GM10266 (cell line): ENCODE results near the gene GAB2.
"Not testable (repeated sequence)": the region's sequence is repeated elsewhere in the genome, so short reads cannot be mapped to it uniquely, and the experiment has no call there.

Source experiments
- DNase-seq: peaks from one replicate; pipeline ENCODE4 v3.0.0; 2012; ENCODE audit errors: extremely low spot score
- TF ChIP-seq, protein P1 (sequence below): IDR thresholded peaks from 2 replicates; pipeline ENCODE4 v1.5.1; 2012; ENCODE audit warnings: mild to moderate bottlenecking, low read depth; ENCODE audit not compliant: control insufficient read depth, insufficient read depth; ENCODE audit errors: missing control alignments

Gene GAB2

DNA sequence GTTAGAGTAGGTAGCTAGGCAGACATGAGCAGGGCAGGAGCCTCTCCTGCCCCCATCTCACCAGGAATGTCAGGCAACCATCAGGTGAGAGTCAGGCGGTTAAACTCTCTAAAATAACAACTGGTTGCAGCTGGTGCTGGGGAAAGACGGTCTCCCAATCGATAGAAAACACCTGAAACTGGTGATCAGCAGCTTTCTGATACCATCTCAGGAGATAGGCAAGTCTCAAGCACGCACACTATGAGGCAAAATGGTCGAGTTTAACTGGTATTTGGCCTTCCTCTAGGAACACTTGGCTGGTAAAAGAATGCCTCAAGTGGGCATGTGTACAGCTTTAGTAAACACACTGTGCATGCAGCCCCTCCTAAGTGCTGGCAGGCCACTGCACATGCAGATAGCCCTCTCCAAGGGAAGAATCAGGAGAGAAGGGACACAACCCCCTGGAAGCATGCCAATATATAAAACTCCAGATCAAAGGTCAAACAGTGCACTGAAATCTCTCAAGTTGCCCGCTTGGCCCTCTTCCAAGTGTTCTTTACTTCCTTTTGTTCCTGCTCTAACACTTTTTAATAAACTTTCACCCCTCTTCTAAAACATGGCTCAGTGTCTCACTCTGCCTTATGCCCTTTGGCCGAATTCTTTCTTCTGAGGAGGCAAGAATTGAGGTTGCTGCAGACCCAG, 140.2 kb downstream of the GAB2 start:
- DNase-seq, result no peak
- TF ChIP-seq, protein P1, sequence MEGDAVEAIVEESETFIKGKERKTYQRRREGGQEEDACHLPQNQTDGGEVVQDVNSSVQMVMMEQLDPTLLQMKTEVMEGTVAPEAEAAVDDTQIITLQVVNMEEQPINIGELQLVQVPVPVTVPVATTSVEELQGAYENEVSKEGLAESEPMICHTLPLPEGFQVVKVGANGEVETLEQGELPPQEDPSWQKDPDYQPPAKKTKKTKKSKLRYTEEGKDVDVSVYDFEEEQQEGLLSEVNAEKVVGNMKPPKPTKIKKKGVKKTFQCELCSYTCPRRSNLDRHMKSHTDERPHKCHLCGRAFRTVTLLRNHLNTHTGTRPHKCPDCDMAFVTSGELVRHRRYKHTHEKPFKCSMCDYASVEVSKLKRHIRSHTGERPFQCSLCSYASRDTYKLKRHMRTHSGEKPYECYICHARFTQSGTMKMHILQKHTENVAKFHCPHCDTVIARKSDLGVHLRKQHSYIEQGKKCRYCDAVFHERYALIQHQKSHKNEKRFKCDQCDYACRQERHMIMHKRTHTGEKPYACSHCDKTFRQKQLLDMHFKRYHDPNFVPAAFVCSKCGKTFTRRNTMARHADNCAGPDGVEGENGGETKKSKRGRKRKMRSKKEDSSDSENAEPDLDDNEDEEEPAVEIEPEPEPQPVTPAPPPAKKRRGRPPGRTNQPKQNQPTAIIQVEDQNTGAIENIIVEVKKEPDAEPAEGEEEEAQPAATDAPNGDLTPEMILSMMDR, result no peak

DNA sequence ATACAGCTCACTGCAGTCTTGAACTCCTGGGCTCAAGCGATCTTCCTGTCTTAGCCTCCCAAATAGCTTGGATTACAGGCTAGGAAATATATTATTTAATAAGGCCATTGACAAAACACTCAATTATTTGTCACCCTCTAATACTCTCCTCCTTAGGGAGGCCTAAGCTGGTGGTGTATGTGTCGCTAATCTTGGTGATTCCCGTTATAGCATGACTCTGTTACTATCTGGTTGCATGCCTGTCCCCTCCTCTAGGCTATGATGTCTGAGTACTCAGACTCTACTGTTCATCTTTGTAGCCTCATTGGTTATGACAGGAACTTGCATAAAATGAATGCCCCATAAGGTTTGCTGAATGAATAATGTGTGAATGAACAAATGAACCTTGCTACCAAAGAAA, 141.3 kb downstream of the GAB2 start:
- TF ChIP-seq, protein P1, result no peak
- DNase-seq, result no peak

DNA sequence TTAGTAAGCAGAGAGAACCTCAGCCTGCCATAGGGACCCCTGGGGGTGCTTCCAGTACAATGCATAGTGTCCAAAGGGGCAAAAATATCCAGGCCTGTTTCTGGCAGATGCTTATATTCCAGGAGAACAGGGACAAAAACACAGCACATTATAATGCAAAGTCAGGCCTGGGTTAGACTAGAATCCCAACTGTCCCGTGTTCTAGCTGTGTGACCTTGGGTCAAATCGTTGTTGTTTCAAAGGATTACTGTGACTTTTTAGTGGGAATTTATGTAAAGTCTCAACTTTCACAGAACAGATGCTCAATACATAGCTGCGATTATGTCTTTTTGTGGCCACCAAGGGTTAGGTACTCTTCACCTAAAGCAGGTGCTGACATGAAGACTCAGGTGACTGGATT, 142.9 kb downstream of the GAB2 start:
- no peak for DNase-seq
- TF ChIP-seq, protein P1, result no peak

DNA sequence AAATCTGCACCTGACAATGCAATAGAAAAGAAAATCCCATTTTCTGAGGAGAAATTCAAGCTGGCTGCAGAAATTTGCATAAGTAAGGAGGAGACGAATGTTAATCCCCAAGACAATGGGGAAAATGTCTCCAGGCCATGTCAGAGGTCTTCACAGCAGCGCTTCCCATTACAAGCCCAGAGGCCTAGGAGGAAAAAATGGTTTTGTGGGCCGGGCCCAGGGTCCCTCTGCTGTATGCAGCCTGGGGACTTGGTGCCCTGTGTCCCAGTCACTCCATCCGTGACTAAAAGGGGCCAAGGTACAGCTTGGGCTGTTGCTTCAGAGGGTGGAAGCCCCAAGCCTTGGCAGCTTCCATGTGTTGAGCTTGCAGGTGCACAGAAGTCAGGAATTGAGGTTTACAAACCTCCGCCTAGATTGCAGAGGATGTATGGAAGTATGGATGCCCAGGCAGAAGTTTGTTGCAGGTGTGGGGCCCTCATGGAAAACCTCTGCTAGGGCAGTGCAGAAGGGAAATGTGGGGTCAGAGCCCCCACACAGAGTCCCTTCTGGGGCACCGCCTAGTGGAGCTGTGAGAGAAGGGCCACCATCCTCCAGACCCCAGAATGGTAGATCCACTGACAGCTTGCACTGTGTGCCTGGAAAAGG, 144.9 kb downstream of the GAB2 start:
- not testable (repeated sequence) for DNase-seq

DNA sequence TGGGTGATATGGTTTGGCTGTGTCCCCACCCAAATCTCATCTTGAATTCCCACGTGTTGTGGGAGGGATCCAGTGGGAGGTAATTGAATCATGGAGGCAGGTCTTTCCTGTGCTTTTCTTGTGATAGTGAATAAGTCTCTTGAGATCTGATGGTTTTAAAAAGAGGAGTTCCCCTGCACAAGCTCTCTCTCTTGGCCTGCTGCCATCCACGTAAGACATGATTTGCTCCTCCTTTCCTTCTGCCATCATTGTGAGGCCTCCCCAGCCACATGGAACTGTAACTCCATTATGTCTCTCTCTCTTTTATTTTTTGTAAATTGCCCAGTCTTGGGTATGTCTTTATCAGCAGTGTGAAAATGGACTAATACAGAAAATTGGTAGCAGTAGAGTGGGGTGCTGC, 145.8 kb downstream of the GAB2 start:
- not testable (repeated sequence) for DNase-seq

DNA sequence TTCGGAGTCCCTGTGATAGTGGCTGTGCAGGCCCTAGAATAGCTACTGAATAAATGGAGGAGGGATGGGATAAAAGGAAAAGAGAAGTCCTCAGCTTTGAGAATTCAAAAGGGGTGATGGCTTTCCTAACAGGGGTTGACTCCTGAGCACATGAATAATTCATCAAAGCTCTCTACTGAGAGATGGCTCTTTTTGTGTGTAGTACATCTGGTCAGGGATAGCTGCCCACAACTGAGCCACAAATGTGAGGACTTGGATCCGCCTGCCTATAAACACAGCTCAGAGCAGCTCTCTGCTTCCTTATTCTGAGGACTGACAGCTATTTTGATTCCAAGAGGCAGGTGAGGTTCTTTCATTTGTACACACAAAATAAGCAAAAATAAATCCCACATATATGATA, 146.6 kb downstream of the GAB2 start:
- TF ChIP-seq, protein P1, result no peak
- DNase-seq, result no peak

DNA sequence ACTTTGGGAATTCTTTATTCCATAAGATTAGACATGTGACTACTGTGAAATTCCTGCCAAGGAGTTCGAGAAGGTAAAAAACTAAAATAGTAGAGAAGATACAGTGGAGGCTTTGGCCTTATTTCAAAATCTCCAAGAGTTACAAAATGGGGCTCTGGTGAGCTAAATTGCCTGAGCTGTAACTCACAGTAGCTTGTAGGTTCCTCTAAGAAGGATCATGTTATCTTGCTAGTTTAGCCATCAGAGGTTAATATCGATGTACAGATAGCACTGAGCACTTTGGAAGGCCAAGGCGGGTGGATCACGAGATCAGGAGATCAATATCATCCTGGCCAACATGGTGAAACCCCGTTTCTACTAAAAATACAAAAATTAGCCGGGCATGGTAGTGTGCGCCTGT, 147.8 kb downstream of the GAB2 start:
- DNase-seq, result no peak

More for the DNA sequence above, 147.8 kb downstream of the GAB2 start:
- TF ChIP-seq, protein P1, result no peak
